Measurements from ENCODE around the gene SLC35G6. TPM values are rescaled to one million over a fixed set of nuclear protein-coding genes. Genes with fewer than 3 reads are reported as not detected.

Gene SLC35G6
- total RNA-seq, 3 donors from 2014 or later: not detected

DNA sequence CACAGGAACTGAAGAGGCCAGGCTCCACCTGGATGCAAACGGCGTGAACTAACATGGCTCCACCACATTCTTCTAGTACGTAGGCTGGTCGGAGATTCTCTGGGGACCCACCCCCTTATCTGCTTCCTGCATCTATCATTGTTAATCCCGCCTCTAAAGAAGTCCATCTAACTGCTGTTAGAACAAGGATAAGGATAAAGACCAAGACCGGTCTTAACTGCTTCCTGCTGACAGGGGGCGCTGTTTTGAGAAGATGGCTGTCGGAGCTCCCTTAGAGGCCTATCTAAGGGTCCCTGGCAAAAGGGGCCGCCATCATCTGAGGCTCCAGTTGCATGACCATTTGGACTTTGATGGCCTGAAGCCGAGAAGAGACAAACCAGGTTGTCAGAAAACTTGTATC is 41.8 kb downstream of the SLC35G6 start:
- no peak overlapping the region for H3K4me3 ChIP-seq
- H3K4me1 ChIP-seq: no peaks in the 10 kb centered on the region
- peaks cover 1 to 7% of the 10 kb centered on the region in 2 donors for H3K9me3 ChIP-seq
- no peaks in the 10 kb centered on the region for H3K36me3 ChIP-seq
- no peak overlapping the region for H3K27ac ChIP-seq
- no peak for TF ChIP-seq POLR2AphosphoS5 (IDR thresholded peaks at IDR 0.05)
- TF ChIP-seq, protein P1, sequence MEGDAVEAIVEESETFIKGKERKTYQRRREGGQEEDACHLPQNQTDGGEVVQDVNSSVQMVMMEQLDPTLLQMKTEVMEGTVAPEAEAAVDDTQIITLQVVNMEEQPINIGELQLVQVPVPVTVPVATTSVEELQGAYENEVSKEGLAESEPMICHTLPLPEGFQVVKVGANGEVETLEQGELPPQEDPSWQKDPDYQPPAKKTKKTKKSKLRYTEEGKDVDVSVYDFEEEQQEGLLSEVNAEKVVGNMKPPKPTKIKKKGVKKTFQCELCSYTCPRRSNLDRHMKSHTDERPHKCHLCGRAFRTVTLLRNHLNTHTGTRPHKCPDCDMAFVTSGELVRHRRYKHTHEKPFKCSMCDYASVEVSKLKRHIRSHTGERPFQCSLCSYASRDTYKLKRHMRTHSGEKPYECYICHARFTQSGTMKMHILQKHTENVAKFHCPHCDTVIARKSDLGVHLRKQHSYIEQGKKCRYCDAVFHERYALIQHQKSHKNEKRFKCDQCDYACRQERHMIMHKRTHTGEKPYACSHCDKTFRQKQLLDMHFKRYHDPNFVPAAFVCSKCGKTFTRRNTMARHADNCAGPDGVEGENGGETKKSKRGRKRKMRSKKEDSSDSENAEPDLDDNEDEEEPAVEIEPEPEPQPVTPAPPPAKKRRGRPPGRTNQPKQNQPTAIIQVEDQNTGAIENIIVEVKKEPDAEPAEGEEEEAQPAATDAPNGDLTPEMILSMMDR (IDR thresholded peaks at IDR 0.05): peak in 2 of 3 donors; percentile 19 to 27
- DNase-seq (ENCODE audit: low spot score in 2 of 2): no peak
- H3K27me3 ChIP-seq: no peaks in the 10 kb centered on the region
- intact Hi-C loops (cut with DNase I; ENCODE audit: low total_unique reads): no loop called here

GRCh38 chr17:7528842-7529241 is 47.6 kb downstream of the SLC35G6 start:
- H3K4me3 ChIP-seq: no peak overlapping the region
- H3K4me1 ChIP-seq: no peaks in the 10 kb centered on the region
- DNase-seq (ENCODE audit: low spot score in 2 of 2): no peak
- H3K9me3 ChIP-seq: peaks cover 10 to 25% of the 10 kb centered on the region in 2 donors
- H3K36me3 ChIP-seq: no peaks in the 10 kb centered on the region
- no peak for TF ChIP-seq POLR2A (IDR thresholded peaks at IDR 0.05)
- no peak for TF ChIP-seq POLR2AphosphoS5 (IDR thresholded peaks at IDR 0.05)
- TF ChIP-seq, protein P1 (IDR thresholded peaks at IDR 0.05): no peak
- no peak overlapping the region for H3K27ac ChIP-seq
- no peaks in the 10 kb centered on the region for H3K27me3 ChIP-seq
- intact Hi-C loops (cut with DNase I; ENCODE audit: low total_unique reads): no loop called here

GRCh38 chr17:7530023-7530900 is 49.0 kb downstream of the SLC35G6 start:
- DNase-seq (ENCODE audit: low spot score in 2 of 2): no peak
- no peaks in the 10 kb centered on the region for H3K36me3 ChIP-seq
- intact Hi-C loops (cut with DNase I; ENCODE audit: low total_unique reads): no loop called here
- peaks cover 10 to 25% of the 10 kb centered on the region in 2 donors for H3K9me3 ChIP-seq
- no peak overlapping the region for H3K27ac ChIP-seq
- no peak for TF ChIP-seq POLR2AphosphoS5 (IDR thresholded peaks at IDR 0.05)
- TF ChIP-seq, protein P1 (IDR thresholded peaks at IDR 0.05): no peak
- no peak for TF ChIP-seq POLR2A (IDR thresholded peaks at IDR 0.05)
- no peaks in the 10 kb centered on the region for H3K4me1 ChIP-seq
- no peaks in the 10 kb centered on the region for H3K27me3 ChIP-seq
- H3K4me3 ChIP-seq: no peak overlapping the region

Other genes with a start within 250 kb of the SLC35G6 start
- 10 to 100 TPM; 32.0 to 58.2 (median 47.9) TPM for gene DVL2, start 246.9 kb upstream of the SLC35G6 start, total RNA-seq
- gene PHF23, start 242.0 kb upstream of the SLC35G6 start, total RNA-seq: 10 to 100 TPM; 22.1 to 40.4 (median 37.7) TPM
- 100 to 1,000 TPM; 620 to 765 (median 631) TPM for gene GABARAP, start 239.0 kb upstream of the SLC35G6 start, total RNA-seq
- gene CTDNEP1, start 229.7 kb upstream of the SLC35G6 start, total RNA-seq: 10 to 100 TPM; 35.7 to 67.5 (median 60.5) TPM
- gene ELP5, start 229.2 kb upstream of the SLC35G6 start, total RNA-seq: 10 to 100 TPM; 26.9 to 36.7 (median 30.6) TPM
- 10 to 100 TPM in 2 of 3 donors, 1 to 10 TPM in 1; 5.4 to 95.9 (median 60.0) TPM for gene CLDN7, start 219.0 kb upstream of the SLC35G6 start, total RNA-seq
- gene SLC2A4, start 199.7 kb upstream of the SLC35G6 start, total RNA-seq: 10 to 100 TPM in 1 of 3 donors, 1 to 10 TPM in 2; 2.6 to 32.5 (median 3.5) TPM
- 1 to 10 TPM; 2.6 to 3.0 (median 2.9) TPM for gene YBX2, start 186.8 kb upstream of the SLC35G6 start, total RNA-seq
- 100 to 1,000 TPM; 151 to 172 (median 163) TPM for gene EIF5A, start 173.8 kb upstream of the SLC35G6 start, total RNA-seq
- gene GPS2, start 166.1 kb upstream of the SLC35G6 start, total RNA-seq: 100 to 1,000 TPM in 1 of 3 donors, 10 to 100 TPM in 2; 77.3 to 109 (median 84.2) TPM
- gene NEURL4, start 152.1 kb upstream of the SLC35G6 start, total RNA-seq: 10 to 100 TPM; 15.0 to 22.9 (median 17.4) TPM
- gene ACAP1, start 144.9 kb upstream of the SLC35G6 start, total RNA-seq: 1 to 10 TPM; 3.4 to 6.6 (median 5.2) TPM
- 10 to 100 TPM in 2 of 3 donors, 1 to 10 TPM in 1; 9.1 to 11.5 (median 11.0) TPM for gene KCTD11, start 129.3 kb upstream of the SLC35G6 start, total RNA-seq
- gene TMEM95, start 126.3 kb upstream of the SLC35G6 start, total RNA-seq: not detected
- 10 to 100 TPM in 2 of 3 donors, 1 to 10 TPM in 1; 1.1 to 22.1 (median 14.4) TPM for gene TNK1, start 100.4 kb upstream of the SLC35G6 start, total RNA-seq
- 10 to 100 TPM; 16.0 to 24.3 (median 19.0) TPM for gene PLSCR3, start 86.9 kb upstream of the SLC35G6 start, total RNA-seq
- 100 to 1,000 TPM in 1 of 3 donors, 10 to 100 TPM in 2; 77.6 to 113 (median 92.3) TPM for gene TMEM256, start 77.3 kb upstream of the SLC35G6 start, total RNA-seq
- gene NLGN2, start 73.6 kb upstream of the SLC35G6 start, total RNA-seq: 10 to 100 TPM in 1 of 3 donors, 1 to 10 TPM in 2; 6.7 to 13.1 (median 8.3) TPM
- gene SPEM1, start 61.1 kb upstream of the SLC35G6 start, total RNA-seq: not detected
- not detected for gene SPEM2, start 55.8 kb upstream of the SLC35G6 start, total RNA-seq
- gene SPEM3, start 52.6 kb upstream of the SLC35G6 start, total RNA-seq: not detected
- gene TMEM102, start 46.0 kb upstream of the SLC35G6 start, total RNA-seq: 10 to 100 TPM in 1 of 3 donors, 1 to 10 TPM in 2; 3.5 to 18.1 (median 9.5) TPM
- gene FGF11, start 41.9 kb upstream of the SLC35G6 start, total RNA-seq: 1 to 10 TPM; 2.1 to 2.9 (median 2.9) TPM
- 10 to 100 TPM in 2 of 3 donors, 1 to 10 TPM in 1; 8.5 to 11.8 (median 11.7) TPM for gene CHRNB1, start 36.4 kb upstream of the SLC35G6 start, total RNA-seq
- gene ZBTB4, start 1.8 kb upstream of the SLC35G6 start, total RNA-seq: 10 to 100 TPM; 34.4 to 46.9 (median 45.7) TPM
- gene POLR2A, start 2.9 kb downstream of the SLC35G6 start, total RNA-seq: 100 to 1,000 TPM in 1 of 3 donors, 10 to 100 TPM in 2; 64.2 to 174 (median 88.7) TPM
- gene TNFSF12, start 67.6 kb downstream of the SLC35G6 start, total RNA-seq: 10 to 100 TPM; 39.3 to 65.3 (median 41.1) TPM
- gene TNFSF13, start 77.3 kb downstream of the SLC35G6 start, total RNA-seq: 10 to 100 TPM; 25.2 to 36.7 (median 33.6) TPM
- gene SENP3, start 80.5 kb downstream of the SLC35G6 start, total RNA-seq: 10 to 100 TPM; 59.5 to 65.2 (median 62.3) TPM
- 100 to 1,000 TPM in 1 of 3 donors, 10 to 100 TPM in 2; 49.8 to 220 (median 70.5) TPM for gene CD68, start 98.2 kb downstream of the SLC35G6 start, total RNA-seq
- gene MPDU1, start 102.4 kb downstream of the SLC35G6 start, total RNA-seq: 100 to 1,000 TPM in 1 of 3 donors, 10 to 100 TPM in 2; 66.6 to 140 (median 74.4) TPM
- gene SOX15, start 108.6 kb downstream of the SLC35G6 start, total RNA-seq: 1 to 10 TPM; 1.3 to 4.1 (median 1.6) TPM
- 10 to 100 TPM; 22.8 to 33.9 (median 25.6) TPM for gene FXR2, start 133.5 kb downstream of the SLC35G6 start, total RNA-seq
- 10 to 100 TPM; 52.5 to 78.4 (median 62.9) TPM for gene SAT2, start 146.4 kb downstream of the SLC35G6 start, total RNA-seq
- under 1 TPM in 1 of 3 donors, not detected in 2; 0.16 TPM for gene SHBG, start 148.7 kb downstream of the SLC35G6 start, total RNA-seq
- gene ATP1B2, start 169.5 kb downstream of the SLC35G6 start, total RNA-seq: 1 to 10 TPM in 1 of 3 donors, under 1 TPM in 2; 0.16 to 1.2 (median 0.98) TPM
- 10 to 100 TPM; 23.9 to 31.9 (median 24.2) TPM for gene TP53, start 206.0 kb downstream of the SLC35G6 start, total RNA-seq
- 1 to 10 TPM; 3.6 to 5.4 (median 4.2) TPM for gene WRAP53, start 207.0 kb downstream of the SLC35G6 start, total RNA-seq
- gene EFNB3, start 223.8 kb downstream of the SLC35G6 start, total RNA-seq: 1 to 10 TPM in 2 of 3 donors, under 1 TPM in 1; 0.48 to 5.7 (median 3.3) TPM
- gene DNAH2, start 236.3 kb downstream of the SLC35G6 start, total RNA-seq: 1 to 10 TPM in 1 of 3 donors, under 1 TPM in 2; 0.16 to 1.5 (median 0.98) TPM

Data from breast epithelium (tissue), 4 donors.